ENCODE measurements around the gene PRAC2. TPM values are rescaled to one million over a fixed set of nuclear protein-coding genes. Genes with fewer than 3 reads are reported as not detected.

Gene PRAC2
- polyA plus RNA-seq, 1 donor (not counting 4 experiments of a cell fraction or from before 2014, with no cell fraction given), result not detected

DNA sequence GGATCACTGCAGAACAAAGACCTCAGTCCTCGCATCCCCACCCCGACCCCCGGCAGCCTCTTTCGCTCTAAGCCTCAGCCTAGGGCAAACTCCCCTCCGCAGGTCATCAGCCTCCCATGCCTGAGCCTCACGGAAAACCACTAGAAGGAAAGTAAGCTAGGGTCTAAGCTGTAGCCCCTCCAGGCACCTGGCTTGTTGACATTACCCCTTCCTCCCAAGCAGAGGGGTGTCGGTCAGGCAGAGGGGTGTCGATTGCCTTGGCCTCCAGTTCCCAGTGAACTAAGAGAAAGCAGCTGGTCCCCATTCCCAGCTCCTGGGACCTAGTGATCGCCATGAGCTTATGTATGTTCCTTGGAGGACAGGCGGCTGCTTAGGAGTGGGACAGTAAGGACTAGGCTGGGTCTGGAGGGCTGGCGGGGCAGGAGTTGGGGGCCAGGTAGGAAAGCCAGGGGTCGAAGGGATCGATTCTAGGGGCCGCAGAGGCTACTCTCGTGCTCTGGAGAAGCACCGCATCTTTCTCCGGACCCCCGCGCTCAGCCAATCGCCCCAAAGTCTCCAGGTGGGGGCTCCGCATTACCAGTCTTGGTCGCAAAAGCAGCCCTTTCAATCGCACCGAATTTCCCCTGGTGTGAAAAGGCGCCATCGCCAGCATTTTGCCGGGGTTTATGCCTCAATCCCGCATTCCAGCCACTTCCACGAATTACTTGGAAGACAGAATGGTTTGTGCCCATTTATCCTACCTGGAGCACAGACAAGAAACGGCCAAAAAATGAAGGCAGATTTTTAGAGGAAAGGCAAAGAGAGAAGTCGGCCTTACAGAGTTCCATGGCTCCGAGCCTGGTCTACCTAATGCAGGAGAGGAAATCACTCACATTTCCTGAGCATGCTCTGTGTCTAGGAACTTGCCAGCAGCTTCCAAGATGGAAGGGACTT, 26.9 kb downstream of the PRAC2 start:
- TF ChIP-seq EZH2 (IDR thresholded peaks at IDR 0.05; ENCODE audit: low read length), result peak; percentile 60
- TF ChIP-seq, protein P1, sequence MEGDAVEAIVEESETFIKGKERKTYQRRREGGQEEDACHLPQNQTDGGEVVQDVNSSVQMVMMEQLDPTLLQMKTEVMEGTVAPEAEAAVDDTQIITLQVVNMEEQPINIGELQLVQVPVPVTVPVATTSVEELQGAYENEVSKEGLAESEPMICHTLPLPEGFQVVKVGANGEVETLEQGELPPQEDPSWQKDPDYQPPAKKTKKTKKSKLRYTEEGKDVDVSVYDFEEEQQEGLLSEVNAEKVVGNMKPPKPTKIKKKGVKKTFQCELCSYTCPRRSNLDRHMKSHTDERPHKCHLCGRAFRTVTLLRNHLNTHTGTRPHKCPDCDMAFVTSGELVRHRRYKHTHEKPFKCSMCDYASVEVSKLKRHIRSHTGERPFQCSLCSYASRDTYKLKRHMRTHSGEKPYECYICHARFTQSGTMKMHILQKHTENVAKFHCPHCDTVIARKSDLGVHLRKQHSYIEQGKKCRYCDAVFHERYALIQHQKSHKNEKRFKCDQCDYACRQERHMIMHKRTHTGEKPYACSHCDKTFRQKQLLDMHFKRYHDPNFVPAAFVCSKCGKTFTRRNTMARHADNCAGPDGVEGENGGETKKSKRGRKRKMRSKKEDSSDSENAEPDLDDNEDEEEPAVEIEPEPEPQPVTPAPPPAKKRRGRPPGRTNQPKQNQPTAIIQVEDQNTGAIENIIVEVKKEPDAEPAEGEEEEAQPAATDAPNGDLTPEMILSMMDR (optimal IDR thresholded peaks at IDR 0.05 in 1 of 3, IDR thresholded peaks at IDR 0.05 in 1 of 3, conservative IDR thresholded peaks at IDR 0.05 in 1 of 3; ENCODE audit: extremely low read depth in 1 of 3, insufficient read depth in 2 of 3, low read length in 3 of 3), result no peak
- dilution Hi-C loops (cut with MboI; ENCODE audit: extremely low pct_ligation_motif_present, low sequenced_read_pairs), result loop anchor here (25.0 kb wide), 1 partner anchor 88 kb away; no protein-coding TSS in a partner anchor

DNA sequence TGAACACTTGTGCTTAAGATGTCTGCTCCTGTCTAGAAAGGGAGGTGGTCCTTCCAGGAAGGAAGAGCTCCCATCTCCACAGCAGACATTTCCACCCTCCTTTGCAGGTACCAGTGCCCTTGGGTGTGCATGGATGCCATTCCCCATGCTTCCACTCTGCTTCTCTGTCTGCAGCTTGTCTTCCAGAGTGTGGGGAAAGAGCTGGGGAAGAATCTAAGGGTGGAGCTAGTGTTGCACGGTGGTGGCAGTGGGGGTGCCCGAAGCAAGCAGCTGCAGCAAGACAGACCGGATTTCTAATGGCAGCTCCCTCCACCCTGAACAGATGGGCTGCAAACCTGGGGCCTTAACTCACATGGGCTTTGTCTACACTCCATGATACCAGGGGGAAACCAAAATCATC, 28.2 kb downstream of the PRAC2 start:
- H3K9me1 ChIP-seq (ENCODE audit: control insufficient read depth, extremely low read depth, insufficient read depth, low read length), result no peaks in the 10 kb centered on the region
- H3K4me1 ChIP-seq (ENCODE audit: control insufficient read depth, extremely low read depth, insufficient read depth, low read length), result no peaks in the 10 kb centered on the region
- H3K27ac ChIP-seq (ENCODE audit: control insufficient read depth, insufficient read depth, low read length), result no peak overlapping the region
- no peaks in the 10 kb centered on the region for H3K9me3 ChIP-seq (ENCODE audit: control insufficient read depth, low read depth, low read length)
- TF ChIP-seq, protein P1 (optimal IDR thresholded peaks at IDR 0.05 in 1 of 3, IDR thresholded peaks at IDR 0.05 in 1 of 3, conservative IDR thresholded peaks at IDR 0.05 in 1 of 3; ENCODE audit: extremely low read depth in 1 of 3, insufficient read depth in 2 of 3, low read length in 3 of 3), result no peak
- TF ChIP-seq EZH2 (IDR thresholded peaks at IDR 0.05; ENCODE audit: low read length), result peak; percentile 64
- dilution Hi-C loops (cut with MboI; ENCODE audit: extremely low pct_ligation_motif_present, low sequenced_read_pairs), result loop anchor here (25.0 kb wide), 1 partner anchor 89 kb away; no protein-coding TSS in a partner anchor
- H3K79me2 ChIP-seq (ENCODE audit: control insufficient read depth, insufficient read depth, low read length), result no peaks in the 10 kb centered on the region
- H3K4me2 ChIP-seq (ENCODE audit: control insufficient read depth, extremely low read depth, insufficient read depth, low read depth, low read length), result no peak overlapping the region
- peaks cover 94% of the 10 kb centered on the region for H3K27me3 ChIP-seq (ENCODE audit: control insufficient read depth, extremely low read depth, insufficient read depth, low read length)
- no peaks in the 10 kb centered on the region for H4K20me1 ChIP-seq (ENCODE audit: control insufficient read depth, extremely low read depth, insufficient read depth, low read length)
- no peaks in the 10 kb centered on the region for H3K36me3 ChIP-seq (ENCODE audit: control insufficient read depth in 2 of 2, extremely low read depth in 1 of 2, insufficient read depth in 2 of 2, low read length in 2 of 2)
- no peak overlapping the region for H2AFZ ChIP-seq (ENCODE audit: control insufficient read depth, low read length)
- no peak for FAIRE-seq
- DNase-seq (ENCODE audit: low read depth, low spot score), result no peak
- no peak overlapping the region for H3K9ac ChIP-seq (ENCODE audit: control insufficient read depth, extremely low read depth, insufficient read depth, low read length)
- H3K4me3 ChIP-seq (ENCODE audit: control insufficient read depth in 2 of 3, extremely low read depth in 1 of 3, insufficient read depth in 2 of 3, low read depth in 1 of 3, low read length in 3 of 3), result no peak overlapping the region

More for the DNA sequence above, 26.9 kb downstream of the PRAC2 start:
- no peaks in the 10 kb centered on the region for H3K4me1 ChIP-seq (ENCODE audit: control insufficient read depth, extremely low read depth, insufficient read depth, low read length)
- H3K27ac ChIP-seq (ENCODE audit: control insufficient read depth, insufficient read depth, low read length), result no peak overlapping the region
- no peak overlapping the region for H2AFZ ChIP-seq (ENCODE audit: control insufficient read depth, low read length)
- H4K20me1 ChIP-seq (ENCODE audit: control insufficient read depth, extremely low read depth, insufficient read depth, low read length), result no peaks in the 10 kb centered on the region
- H3K9me3 ChIP-seq (ENCODE audit: control insufficient read depth, low read depth, low read length), result no peaks in the 10 kb centered on the region
- H3K36me3 ChIP-seq (ENCODE audit: control insufficient read depth in 2 of 2, extremely low read depth in 1 of 2, insufficient read depth in 2 of 2, low read length in 2 of 2), result no peaks in the 10 kb centered on the region
- peaks cover 94% of the 10 kb centered on the region for H3K27me3 ChIP-seq (ENCODE audit: control insufficient read depth, extremely low read depth, insufficient read depth, low read length)
- H3K9me1 ChIP-seq (ENCODE audit: control insufficient read depth, extremely low read depth, insufficient read depth, low read length), result no peaks in the 10 kb centered on the region
- H3K4me2 ChIP-seq (ENCODE audit: control insufficient read depth, extremely low read depth, insufficient read depth, low read depth, low read length), result no peak overlapping the region
- H3K4me3 ChIP-seq (ENCODE audit: control insufficient read depth in 2 of 3, extremely low read depth in 1 of 3, insufficient read depth in 2 of 3, low read depth in 1 of 3, low read length in 3 of 3), result no peak overlapping the region
- no peak for FAIRE-seq
- no peaks in the 10 kb centered on the region for H3K79me2 ChIP-seq (ENCODE audit: control insufficient read depth, insufficient read depth, low read length)
- no peak overlapping the region for H3K9ac ChIP-seq (ENCODE audit: control insufficient read depth, extremely low read depth, insufficient read depth, low read length)
- no peak for DNase-seq (ENCODE audit: low read depth, low spot score)

Measured in keratinocyte (primary cell).